ENCODE data around the gene DEUP1. TPM values are rescaled to one million over a fixed set of nuclear protein-coding genes. Genes with fewer than 3 reads are reported as not detected.
A peak's percentile ranks its signal among the peaks of the same experiment; 100 is the strongest.

The DEUP1 gene
- total and polyA plus RNA-seq, 9 of the 15 experiments (the other 6 are each of a cell fraction or from before 2014, with no cell fraction given), result 1.4 to 10.9 (median 9.3) TPM

DNA sequence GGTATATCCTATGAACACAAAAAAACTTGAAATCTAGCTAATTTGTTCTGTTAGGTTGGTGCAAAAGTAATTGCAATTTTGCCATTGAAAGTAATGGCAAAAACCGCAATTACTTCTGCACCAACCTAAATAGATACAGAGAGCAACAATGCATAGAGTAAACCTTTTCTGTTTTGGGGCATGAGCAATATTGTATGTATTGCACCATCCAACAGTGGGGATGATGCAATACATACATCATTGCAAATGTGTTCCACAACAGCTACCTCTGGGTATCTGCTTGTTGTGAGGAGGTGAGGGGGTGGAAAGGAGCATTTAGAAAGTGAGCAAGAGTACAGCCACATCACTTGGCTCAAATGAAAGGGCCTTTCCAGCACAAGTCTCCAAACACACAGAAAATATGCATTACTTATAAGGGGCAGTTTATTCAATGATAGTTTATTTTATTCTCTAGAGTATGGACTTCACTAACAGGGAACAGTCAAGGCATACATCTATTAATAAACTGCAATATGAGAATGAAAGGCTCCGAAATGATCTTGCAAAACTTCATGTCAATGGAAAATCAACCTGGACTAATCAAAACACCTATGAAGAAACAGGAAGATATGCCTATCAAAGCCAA is 77.3 kb downstream of the DEUP1 start (continued):
- TF ChIP-seq, protein P1, sequence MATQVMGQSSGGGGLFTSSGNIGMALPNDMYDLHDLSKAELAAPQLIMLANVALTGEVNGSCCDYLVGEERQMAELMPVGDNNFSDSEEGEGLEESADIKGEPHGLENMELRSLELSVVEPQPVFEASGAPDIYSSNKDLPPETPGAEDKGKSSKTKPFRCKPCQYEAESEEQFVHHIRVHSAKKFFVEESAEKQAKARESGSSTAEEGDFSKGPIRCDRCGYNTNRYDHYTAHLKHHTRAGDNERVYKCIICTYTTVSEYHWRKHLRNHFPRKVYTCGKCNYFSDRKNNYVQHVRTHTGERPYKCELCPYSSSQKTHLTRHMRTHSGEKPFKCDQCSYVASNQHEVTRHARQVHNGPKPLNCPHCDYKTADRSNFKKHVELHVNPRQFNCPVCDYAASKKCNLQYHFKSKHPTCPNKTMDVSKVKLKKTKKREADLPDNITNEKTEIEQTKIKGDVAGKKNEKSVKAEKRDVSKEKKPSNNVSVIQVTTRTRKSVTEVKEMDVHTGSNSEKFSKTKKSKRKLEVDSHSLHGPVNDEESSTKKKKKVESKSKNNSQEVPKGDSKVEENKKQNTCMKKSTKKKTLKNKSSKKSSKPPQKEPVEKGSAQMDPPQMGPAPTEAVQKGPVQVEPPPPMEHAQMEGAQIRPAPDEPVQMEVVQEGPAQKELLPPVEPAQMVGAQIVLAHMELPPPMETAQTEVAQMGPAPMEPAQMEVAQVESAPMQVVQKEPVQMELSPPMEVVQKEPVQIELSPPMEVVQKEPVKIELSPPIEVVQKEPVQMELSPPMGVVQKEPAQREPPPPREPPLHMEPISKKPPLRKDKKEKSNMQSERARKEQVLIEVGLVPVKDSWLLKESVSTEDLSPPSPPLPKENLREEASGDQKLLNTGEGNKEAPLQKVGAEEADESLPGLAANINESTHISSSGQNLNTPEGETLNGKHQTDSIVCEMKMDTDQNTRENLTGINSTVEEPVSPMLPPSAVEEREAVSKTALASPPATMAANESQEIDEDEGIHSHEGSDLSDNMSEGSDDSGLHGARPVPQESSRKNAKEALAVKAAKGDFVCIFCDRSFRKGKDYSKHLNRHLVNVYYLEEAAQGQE (IDR thresholded peaks at IDR 0.05; ENCODE audit: borderline replicate concordance), result no peak
- TF ChIP-seq, protein P1 (CRISPR knock-in tag; IDR thresholded peaks at IDR 0.05; ENCODE audit: low read depth), result no peak
- TF ChIP-seq NONO (IDR thresholded peaks at IDR 0.05; ENCODE audit: low read depth in 2 of 2, low read length in 1 of 2) (no peak), EP300 (IDR thresholded peaks at IDR 0.05; ENCODE audit: low read length) (0 out of 2 replicates have a peak, but pooled peaks have one; percentile 30), FOSL1 (tag; conservative IDR thresholded peaks at IDR 0.05) (peak; percentile 50), ZNF79 (CRISPR knock-in tag; IDR thresholded peaks at IDR 0.05; ENCODE audit: low read depth) (no peak), TRIM24 (IDR thresholded peaks at IDR 0.05) (peak; percentile 98), JUND (IDR thresholded peaks at IDR 0.05; ENCODE audit: borderline replicate concordance, low read depth, low read length) (peak; percentile 83), JUND (tag; IDR thresholded peaks at IDR 0.05; ENCODE audit: borderline replicate concordance, low read depth, low read length) (peak; percentile 67; the same call in 2 of the 3 replicates), ZNF766 (CRISPR knock-in tag; conservative IDR thresholded peaks at IDR 0.05) (peak; percentile 76), L3MBTL2 (IDR thresholded peaks at IDR 0.05) (0 out of 2 replicates have a peak, but pooled peaks have one; percentile 28), NBN (IDR thresholded peaks at IDR 0.05; ENCODE audit: low read depth) (no peak), ARID1B (IDR thresholded peaks at IDR 0.05) (no peak; the same call in 1 of the 2 replicates), BRF1 (IDR thresholded peaks at IDR 0.05; ENCODE audit: borderline replicate concordance, extremely low read depth, insufficient read length) (no peak), RAD21 (CRISPR knock-in tag; conservative IDR thresholded peaks at IDR 0.05 in 1 of 2, IDR thresholded peaks at IDR 0.05 in 1 of 2) (0 out of 4 replicates have a peak, but pooled peaks of 1 of the 2 experiments have one; percentile 39), RBFOX2 (IDR thresholded peaks at IDR 0.05; ENCODE audit: low read depth, low read length) (no peak)
- TF ChIP-seq, protein P2, sequence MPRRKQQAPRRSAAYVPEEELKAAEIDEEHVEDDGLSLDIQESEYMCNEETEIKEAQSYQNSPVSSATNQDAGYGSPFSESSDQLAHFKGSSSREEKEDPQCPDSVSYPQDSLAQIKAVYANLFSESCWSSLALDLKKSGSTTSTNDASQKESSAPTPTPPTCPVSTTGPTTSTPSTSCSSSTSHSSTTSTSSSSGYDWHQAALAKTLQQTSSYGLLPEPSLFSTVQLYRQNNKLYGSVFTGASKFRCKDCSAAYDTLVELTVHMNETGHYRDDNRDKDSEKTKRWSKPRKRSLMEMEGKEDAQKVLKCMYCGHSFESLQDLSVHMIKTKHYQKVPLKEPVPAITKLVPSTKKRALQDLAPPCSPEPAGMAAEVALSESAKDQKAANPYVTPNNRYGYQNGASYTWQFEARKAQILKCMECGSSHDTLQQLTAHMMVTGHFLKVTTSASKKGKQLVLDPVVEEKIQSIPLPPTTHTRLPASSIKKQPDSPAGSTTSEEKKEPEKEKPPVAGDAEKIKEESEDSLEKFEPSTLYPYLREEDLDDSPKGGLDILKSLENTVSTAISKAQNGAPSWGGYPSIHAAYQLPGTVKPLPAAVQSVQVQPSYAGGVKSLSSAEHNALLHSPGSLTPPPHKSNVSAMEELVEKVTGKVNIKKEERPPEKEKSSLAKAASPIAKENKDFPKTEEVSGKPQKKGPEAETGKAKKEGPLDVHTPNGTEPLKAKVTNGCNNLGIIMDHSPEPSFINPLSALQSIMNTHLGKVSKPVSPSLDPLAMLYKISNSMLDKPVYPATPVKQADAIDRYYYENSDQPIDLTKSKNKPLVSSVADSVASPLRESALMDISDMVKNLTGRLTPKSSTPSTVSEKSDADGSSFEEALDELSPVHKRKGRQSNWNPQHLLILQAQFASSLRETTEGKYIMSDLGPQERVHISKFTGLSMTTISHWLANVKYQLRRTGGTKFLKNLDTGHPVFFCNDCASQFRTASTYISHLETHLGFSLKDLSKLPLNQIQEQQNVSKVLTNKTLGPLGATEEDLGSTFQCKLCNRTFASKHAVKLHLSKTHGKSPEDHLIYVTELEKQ (CRISPR knock-in tag; IDR thresholded peaks at IDR 0.05), result 0 out of 2 replicates have a peak, but pooled peaks have one; percentile 24
